HG03135 (cell line): Measurements from ENCODE around the gene CANT1.
"Not testable (repeated sequence)": the region's sequence is repeated elsewhere in the genome, so short reads cannot be mapped to it uniquely, and the experiment has no call there.

Experiments
- ATAC-seq: cut with Tn5 transposase; IDR thresholded peaks from one replicate; pipeline ENCODE4 v1.9.1; 2021; ENCODE audit warnings: mild to moderate bottlenecking, moderate library complexity; ENCODE audit not compliant: unreplicated experiment

CANT1 gene

DNA sequence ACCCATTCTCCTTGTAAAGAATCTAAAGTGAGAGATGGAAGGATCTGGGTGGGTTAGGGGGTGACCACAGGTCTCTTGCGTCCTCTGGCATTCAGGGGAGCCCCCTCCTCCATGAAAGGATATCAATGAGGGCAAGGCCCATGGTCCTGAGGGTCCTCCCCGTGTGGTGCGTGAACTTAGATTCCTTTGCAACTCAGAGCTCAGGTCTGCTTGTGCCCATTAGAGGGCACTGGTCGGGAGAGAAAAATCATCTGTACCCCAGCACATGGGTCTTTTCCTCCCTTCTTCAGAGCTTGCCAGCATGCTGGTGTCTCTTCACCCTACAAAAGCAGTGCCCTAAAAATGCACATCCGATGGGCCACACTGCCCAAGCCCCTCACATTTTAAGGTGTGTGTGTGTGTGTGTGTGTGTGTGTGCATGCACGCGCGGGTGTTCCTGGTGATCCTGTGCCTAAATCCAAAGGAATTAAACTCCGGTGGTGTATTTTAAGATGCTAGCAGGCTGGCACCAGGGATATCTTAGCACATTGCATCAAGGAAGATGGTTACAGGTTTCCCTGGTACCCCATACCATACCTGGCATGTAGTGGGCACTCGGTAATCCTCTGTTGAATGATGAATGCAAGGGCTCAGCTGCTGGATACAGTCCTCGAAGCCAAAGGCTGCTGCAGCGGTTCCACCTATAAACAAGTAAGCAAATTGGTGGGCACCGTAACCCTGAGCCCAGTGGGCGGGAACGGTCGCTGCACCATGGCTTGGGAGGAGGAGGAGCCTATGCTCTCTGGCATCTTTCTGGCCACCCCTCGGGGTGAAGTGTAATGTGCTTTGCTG, 19.1 kb upstream of the CANT1 start:
- ATAC-seq: no peak

DNA sequence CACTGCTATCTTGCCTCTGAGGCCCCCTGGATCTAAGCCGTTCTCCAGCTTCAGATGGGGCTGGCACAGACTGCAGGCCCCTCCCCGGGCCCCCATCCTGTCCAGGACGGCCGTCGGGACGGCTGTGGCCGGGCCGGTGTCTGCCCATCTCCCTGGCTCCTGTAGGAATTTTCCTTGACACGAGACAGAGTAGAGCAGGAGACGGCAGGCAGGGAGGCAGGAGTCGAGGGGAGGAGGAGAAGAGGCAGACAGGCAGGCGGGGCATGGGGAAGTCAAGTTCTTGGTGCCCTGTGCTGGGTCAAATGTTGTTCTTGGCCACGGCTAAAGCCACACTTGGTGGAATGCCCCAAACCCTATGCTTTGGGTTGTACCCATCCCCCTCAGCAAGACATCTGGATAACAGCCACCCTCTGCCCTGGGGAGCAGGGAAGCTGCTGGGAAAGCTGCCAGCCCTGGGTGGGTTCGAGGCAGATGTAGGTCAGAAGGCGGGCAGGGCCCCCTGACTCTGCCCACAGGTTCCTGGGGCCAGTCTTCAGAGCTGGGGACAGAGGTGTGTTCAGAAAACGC, 18.4 kb upstream of the CANT1 start:
- ATAC-seq: no peak

DNA sequence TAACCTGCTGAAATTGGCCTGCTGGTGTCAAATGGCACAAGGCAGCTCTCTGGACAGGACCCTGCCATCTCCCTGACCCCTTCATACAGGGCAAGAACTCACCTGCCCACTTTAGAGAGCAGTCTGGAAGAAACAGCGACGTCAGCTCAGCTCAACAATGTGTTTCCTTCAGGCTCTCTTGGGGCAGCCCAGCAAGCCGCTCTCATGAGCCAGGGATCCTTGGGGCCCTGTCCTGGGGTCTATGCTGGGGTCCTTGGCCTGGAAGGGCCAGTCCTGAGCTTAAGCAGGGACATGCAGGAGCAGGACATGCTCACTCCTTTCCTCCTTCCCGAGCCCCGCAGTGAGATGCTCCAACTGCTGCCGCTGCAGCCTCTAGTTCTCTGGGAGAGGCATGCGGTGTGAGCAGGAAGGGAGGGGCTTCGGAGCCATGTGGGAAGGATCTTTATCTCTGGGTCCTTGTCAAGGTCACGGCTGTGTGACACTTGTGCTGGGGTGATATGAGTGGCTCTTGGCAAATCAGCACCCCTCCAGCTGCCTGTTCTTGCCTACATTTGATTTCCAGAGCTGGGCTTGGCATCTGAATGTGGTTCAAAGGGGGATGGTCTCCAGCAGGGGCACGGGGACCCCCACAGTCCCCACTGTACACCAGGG, 17.8 kb upstream of the CANT1 start:
- no peak for ATAC-seq

DNA sequence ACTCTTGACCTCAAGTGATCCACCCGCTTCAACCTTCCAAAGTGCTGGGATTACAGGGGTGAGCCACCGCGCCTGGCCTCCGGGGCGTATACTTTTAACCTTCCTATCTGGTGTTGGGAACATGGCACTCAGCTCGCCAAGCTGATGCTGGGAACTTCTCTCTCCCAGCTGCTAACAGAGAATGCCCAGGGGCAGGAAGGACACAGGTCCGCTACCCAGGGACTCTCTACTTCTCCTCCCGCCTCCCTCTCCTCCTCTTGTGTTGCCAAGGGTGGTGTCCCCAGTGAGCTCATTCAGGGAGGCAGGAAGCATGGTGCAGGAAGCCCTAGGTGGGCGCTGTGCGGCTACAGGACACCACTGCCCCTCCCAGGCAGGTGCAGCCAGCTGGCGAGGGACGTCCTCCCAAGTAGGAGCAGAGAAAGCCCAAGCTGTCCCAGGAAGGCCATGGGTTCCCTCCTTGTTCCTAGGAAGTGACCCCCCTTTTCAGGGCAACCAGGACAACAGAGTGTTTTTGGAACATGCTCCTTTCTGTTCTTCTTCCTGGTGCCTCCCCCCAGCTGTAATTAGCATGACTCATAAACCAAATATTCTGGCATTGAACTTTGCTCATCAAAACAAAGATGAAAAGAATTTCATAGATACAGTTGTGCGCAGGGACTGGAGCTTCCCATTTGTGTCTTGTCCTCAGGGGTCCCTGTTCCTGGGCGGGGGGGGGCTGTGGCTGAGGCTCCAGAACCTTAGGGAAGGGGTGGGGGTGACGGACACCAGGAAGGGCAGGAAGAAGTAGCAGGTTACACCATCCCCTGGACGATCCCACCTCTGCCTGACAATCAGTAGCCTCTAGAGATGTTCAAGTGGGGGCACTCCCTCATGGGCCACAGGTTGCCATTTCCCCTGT, 17.1 kb upstream of the CANT1 start:
- ATAC-seq: no peak

DNA sequence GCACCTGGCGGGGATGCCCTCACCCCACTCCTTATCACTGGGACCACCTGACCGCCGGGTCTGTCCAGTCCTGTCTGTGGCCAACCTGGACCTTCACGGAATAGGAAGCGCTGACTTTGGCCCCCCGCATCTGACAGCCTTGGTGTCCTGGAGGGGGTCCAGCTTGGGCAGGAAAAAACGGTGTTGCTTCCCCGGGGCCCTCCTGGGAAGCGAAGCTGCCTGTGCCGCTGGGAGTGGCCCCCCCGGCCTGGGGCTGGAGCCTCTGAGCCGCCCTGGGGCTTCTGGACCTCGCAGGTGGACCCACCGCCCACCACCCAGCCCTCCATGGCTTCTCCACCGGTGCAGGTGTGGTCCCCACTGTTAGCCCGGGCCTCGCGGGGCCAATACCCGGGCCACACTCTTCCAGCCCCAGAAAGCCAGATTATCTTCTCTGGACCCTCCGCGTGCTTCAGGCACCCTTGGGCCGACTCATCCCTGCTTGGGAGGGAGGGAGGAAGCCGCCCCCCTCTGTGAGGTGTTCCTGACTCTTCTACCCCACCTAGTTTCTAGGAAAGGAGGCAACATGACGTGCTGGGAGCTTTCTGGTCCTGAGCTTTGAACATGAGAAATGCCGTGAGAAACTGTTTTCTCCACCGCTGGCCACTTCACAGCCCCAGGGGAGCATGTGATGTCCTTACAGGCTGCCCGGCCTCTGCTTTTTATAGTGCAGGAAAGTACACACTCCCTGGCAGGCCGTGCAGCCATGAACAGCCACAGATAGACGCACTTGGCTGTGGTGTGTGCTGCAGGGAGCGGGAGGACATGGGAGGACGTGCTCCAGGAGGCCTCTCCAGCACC, 15.6 kb upstream of the CANT1 start:
- ATAC-seq: no peak

DNA sequence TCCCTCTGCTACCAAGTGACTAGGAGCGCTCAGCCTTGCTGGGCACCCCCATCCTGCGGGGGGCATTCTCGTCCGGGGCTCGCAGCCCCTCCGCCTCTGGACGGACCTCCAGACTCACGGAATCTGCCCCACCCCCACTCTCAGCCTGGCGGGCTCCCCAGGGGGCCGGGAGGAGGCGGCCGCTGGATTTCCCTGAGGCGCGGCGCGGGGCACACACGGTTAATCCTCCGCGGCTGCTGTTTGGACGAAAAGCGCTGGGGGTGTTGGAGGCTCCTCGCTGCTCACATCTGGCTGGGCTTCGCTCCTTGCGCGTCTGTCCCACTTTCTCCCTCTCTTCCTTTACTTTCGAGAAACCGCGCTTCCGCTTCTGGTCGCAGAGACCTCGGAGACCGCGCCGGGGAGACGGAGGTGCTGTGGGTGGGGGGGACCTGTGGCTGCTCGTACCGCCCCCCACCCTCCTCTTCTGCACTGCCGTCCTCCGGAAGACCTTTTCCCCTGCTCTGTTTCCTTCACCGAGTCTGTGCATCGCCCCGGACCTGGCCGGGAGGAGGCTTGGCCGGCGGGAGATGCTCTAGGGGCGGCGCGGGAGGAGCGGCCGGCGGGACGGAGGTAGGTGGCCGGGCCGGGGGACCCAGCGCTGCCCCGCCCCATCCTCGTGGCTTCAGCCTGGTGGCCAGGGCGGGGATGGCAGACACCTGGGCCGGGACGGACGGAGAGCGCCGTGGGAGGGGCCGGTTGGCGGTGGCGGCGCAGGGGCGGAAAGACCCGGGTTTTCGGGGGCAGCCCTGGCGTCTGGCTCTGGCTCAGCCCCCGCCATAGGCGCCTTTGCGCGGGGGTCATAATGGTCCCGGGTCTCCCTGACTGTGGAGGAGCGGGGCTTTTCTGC, 14.6 kb upstream of the CANT1 start, which contains the start of gene C1QTNF1:
C1QTNF1 (plus strand) TSS at position 284 of the 886 bp plus-strand sequence. CDS start 19,800 bp downstream, outside the sequence.
- ATAC-seq: no peak

DNA sequence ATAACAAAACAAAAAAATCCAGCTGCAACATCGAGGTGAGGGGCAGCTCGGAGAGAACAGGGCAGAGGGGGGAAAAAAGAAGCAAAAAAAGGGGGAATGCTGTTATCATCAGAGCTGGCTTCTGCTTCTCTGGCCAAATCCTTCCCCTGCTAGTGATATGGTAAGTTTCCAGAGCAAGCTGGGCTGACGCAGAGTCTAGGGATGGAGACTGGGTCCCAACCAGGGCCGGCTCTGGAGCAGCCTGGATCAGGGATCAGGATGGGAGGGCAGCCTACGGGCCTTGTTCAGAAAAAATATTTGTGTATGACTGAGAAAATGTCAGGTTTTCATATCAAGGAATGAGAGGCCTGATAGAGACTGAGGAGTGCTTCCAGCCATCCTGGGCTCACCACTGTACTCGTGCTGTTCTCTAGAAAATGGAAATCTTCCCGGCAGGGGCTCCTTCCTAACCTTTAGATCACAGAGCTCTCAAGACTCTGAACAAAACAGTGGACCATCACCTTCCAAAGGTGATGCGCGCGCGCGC, 13.7 kb upstream of the CANT1 start:
- ATAC-seq: no peak

DNA sequence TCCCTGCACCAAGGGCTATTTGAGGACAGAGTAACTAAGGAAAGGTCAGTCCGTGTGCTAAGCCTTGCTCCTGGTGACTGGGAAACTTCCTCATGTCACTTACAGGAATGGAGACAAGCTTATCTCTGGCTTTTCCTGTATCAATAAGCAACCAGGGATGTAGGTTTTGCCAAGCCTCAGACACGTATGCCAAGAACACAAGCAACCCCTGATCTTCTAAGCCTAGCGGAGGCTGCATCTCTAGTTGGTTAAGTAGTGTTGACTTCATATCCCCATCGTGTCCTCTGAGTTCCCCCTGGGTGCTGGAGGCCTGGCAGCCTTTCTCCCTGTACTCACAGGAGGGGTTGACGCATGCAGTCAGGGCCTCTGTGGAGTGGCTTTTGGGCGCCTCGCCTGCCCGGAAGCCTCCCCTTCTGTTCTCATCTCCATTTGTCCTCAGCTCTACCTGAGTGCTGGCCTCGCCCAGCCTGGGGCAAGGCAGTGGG, 13.0 kb upstream of the CANT1 start:
- no peak for ATAC-seq

DNA sequence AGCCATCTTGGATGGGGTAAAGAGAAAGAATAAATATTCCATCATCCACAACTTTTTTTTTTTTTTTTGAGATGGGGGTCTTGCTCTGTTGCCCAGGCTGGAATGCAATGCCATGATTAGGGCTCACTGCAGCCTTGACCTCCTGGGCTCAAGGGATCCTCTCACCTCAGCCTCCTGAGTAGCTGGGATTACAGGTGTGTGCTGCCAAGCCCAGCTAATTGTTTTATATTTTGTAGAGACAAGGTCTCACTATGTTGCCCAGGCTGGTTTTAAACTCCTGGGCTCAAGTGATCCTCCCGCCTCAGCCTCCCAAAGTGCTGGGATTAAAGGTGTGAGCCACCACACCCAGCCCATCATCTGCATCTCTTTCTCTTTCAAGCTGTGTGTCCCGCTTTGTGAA, 12.4 kb upstream of the CANT1 start:
- ATAC-seq: not testable (repeated sequence)

DNA sequence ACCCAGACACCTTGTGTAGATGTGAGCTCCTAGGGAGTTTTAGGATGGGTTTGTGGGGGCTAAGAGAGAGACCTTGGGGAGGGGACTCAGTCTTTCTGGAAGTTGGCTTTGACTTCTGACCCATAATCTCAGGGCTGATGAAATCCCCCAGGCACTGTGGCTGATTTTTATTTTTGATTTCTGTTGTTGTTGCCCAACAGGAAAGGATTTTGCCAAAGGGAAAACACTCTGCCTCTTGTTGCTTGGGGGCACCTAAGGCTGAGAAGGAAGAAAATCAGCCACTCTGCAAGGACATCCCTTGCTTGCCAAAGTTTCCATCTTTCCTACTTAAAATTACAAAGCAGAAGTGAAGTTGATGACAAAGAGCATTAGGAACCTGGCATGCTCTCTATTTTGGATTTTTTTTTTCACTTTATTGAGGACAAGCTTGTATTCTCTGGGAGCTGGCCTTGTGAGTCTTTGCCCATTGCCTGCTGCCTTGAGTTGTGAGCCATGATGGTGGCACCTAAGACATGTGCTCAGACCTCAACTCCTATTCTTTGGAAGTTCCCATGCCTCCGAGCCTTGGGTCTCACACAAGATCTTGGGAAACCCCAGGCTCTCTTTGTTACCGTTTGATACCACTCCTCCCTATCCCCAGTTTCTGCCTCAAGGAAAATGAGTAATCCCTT, 11.2 kb upstream of the CANT1 start:
- ATAC-seq: no peak

DNA sequence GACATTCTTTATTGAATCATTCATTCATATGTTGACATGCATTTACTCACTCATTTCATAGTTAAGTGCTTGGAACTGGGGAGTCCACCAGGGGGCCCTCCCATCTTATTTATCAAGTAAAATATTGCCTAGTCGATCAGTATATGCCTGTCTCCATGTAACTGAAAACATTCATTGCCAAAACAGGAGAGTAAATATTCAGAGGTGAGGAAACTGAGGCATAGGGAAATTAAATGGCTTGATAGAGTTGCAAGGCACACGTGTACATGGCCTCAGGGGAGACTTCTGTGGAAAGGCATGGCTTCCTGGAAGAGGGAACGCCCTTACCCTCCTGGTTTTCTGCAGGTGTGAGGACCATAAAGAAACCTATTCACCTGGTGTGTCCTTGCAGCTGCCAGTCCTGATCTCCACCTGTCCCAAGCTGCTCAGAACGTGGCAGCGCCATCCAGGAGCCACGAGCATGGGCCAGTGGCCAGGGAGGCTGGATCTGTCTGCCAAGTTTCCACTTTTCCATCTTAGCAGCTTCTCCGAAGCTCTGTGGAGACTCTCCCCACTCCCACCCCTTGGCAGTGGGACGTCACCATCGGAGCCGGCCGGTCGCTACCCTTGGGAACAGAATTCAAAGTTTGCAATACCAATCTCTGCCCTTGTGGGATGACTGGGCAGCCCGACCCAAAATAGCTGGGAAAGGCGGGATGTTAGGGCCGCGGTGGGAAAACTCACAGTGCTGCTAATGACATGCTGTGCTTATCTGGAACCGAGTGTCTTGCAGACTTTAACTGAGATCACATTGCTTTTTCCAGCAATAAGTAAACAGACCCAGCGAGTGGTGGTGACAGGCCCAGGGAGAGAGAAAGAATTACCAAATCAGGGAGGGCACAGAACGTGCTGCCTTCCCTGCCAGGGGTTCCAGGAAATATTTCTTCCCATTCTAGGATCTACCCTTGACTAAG, 10.3 kb upstream of the CANT1 start:
- ATAC-seq: no peak

DNA sequence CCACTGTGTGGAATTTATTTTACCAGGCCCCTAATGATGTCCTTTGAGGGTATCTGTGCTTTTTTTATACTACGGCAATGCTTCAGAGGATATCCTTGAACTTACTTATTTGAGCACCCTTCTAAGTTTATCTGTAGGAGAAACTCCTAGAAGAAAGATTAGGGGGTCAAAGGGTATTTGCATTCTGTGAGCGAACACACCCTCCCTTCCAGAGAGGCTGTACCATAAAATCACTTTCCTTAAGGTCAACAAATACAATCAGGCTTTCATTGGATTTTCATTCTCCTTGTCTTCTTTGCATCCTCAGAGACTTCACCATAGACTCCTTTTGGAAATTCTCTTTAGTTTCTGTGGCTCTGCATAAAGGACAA, 9.7 kb upstream of the CANT1 start:
- ATAC-seq: no peak

DNA sequence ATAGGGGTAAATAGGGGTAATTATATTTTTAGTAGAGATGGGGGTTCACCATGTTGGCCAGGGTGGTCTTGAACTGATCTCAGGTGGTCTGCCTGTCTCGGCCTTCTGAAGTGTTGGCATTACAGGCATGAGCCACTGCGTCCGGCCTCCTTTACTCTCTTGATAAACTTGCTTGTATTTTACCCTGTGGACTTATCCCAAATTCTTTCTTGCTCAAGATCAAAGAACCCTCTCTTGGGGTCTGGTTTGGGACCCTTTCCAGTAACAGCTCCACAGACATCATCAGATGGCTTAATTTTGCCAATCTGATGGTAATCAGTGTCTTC, 8.8 kb upstream of the CANT1 start:
- no peak for ATAC-seq

DNA sequence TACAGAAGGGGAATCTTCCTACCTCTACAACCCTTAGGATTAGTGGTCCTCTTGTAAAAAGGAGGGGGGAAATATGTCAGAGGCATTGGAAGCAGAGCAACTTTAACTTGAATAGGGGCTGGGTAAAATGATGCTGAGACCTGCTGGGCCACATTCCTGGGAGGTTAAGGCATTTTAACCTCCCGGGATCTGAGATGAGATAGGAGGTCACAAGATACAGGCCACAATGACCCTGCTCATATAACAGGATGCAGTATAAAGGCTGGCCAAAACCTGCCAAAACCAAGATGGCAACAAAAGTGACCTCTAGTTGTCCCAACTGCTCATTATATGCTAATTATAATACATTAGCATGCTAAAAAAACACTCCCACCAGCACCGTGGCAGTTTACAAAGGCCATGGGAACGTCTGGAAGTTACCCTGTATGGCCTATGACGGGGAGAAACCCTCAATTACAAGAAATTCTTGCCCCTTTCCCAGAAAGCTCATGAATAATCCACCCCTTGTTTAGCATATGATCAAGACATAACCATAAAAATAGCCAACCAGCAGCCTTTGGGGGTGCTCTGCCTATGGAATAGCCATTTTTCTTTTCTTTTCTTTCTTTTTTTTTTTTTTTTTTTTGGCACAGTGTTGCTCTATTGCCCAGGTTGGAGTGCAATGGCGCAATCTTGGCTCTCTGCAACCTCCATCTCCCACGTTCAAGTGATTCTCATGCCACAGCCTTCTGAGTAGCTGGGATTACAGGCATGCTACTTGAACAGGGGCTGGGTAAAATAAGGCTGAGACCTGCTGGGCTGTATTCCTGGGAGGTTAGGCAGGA, 8.2 kb upstream of the CANT1 start:
- no peak for ATAC-seq

DNA sequence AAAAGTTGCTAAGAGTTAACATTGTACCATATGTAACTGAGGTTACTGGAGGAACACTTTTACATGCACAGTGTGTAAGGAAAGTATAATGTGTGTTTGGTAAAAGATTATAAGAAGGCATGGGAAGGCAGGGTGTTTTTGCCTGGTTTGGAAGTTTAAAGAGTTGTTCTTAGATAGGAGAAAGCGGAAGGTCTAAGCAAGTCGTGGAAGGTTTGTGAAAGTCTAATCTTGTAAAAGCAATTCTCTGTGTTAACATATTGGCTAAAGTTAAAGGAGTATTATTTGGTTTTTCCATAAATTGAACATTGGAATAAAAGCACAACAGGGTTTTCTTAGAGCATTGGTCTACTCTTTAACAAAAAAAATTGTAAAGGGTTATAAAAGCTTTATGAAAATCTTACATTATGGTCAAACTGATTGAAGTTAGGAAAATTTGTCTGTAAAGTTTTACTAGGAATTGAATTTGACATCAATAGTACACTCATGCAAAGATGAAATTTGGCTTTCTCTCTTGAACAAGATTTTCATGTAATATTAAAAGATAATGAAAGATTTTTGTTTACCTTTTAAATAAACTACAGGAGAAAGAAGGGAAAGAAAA, 4.7 kb upstream of the CANT1 start:
- no peak for ATAC-seq

DNA sequence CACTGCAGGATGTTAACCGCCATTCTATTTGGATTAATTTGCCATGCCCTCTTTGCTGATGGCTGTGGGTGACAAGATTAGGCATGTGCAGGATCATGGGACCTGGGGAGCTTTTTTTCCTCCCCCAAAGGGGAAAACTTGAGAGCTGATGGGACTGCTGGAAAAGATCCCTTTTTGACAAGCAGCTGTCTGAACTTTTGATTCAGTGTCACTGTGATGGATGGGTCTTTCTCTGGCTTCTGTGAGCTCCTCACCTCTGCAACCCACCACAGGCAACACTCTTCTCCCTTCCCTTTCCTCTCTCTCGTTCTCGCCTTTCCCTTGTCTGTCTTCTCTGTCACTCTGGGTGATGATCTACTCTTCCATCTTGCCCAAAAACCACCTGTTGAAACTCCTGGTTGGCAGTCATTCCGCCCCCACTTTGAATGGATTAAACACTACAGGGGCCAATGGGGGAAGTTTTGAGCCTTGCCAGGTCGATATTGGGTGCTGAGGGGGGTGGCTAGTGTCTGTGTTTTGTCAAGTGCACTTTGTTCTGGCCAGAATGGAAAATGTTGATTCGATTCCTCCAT, 3.1 kb upstream of the CANT1 start:
- no peak for ATAC-seq
